ENCODE measurements around the gene MOSPD3. TPM values are rescaled to one million over a fixed set of nuclear protein-coding genes. Genes with fewer than 3 reads are reported as not detected.

MOSPD3 gene
- total and polyA plus RNA-seq, 2 experiments from 2014 or later, result 15.3 to 23.5 TPM

DNA sequence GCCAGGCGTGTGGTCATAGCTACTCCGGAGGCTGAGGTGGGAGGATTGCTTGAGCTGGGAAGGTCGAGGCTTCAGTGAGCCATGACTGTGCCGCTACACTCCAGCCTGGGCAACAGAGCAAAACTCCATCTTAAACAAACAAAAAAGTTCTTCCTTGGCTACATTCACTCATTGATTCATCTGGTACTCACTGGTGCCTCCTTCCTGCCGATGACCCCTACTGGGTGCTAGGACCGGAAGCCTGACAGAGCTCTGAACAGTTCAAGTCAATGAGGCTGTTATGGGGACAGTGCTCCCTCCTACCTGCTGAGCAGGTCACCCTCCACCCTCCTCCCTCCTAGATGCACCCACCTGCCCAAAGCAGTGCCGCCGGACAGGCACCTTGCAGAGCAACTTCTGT, 5.2 kb upstream of the MOSPD3 start:
- Mint-ChIP-seq H3K27me3 (ENCODE audit: insufficient read depth, low read depth, poor library complexity) (peaks cover 35% of the 10 kb centered on the region), H3K27ac (no peak overlapping the region)

GRCh38 chr7:100609958-100610357, 2.4 kb upstream of the MOSPD3 start:
- H3F3A ChIP-seq (replicated peaks; ENCODE audit: low read depth), result peaks cover 5% of the 10 kb centered on the region; the same call in 1 of the 2 replicates
- Mint-ChIP-seq H3K27ac (no peak overlapping the region), H3K9me3 (no peaks in the 10 kb centered on the region), H3K27me3 (ENCODE audit: insufficient read depth, low read depth, poor library complexity) (peaks cover 32% of the 10 kb centered on the region), H3K4me1 (peaks cover 6% of the 10 kb centered on the region; the same call in 2 of the 3 replicates), H3K36me3 (ENCODE audit: low read depth) (peaks cover 14% of the 10 kb centered on the region), H3K4me3 (no peak overlapping the region; the same call in 2 of the 3 replicates)
- DNase-seq (ENCODE audit: low spot score), result no peak
- H3K36me3 ChIP-seq (ENCODE audit: insufficient read depth), result peaks cover 3% of the 10 kb centered on the region; the same call in 1 of the 2 replicates
- peaks cover 10% of the 10 kb centered on the region for H3K4me1 ChIP-seq (ENCODE audit: insufficient read depth)
- no peak for ATAC-seq
- H2AFZ ChIP-seq, result no peak overlapping the region
- no peaks in the 10 kb centered on the region for H3K9me2 ChIP-seq (ENCODE audit: insufficient read depth)
- H3K27me3 ChIP-seq (ENCODE audit: insufficient read depth), result peaks cover 13% of the 10 kb centered on the region
- H4K20me1 ChIP-seq (replicated peaks; ENCODE audit: insufficient read depth), result no peaks in the 10 kb centered on the region
- H3K4me2 ChIP-seq, result no peak overlapping the region
- H3K4me3 ChIP-seq, result no peak overlapping the region
- H3K79me2 ChIP-seq (replicated peaks; ENCODE audit: insufficient read depth), result no peaks in the 10 kb centered on the region
- no peak overlapping the region for H3K27ac ChIP-seq (ENCODE audit: low read depth)
- TF ChIP-seq ZNF462 (CRISPR knock-in tag; IDR thresholded peaks at IDR 0.05), result no peak
- TF ChIP-seq EZH2 (IDR thresholded peaks at IDR 0.05; ENCODE audit: low read depth, unreplicated experiment), result no peak
- TF ChIP-seq EZH2phosphoT487 (IDR thresholded peaks at IDR 0.05; ENCODE audit: unreplicated experiment), result no peak
- TF ChIP-seq ZNF114 (CRISPR knock-in tag; IDR thresholded peaks at IDR 0.05), result no peak
- no peak for TF ChIP-seq POLR2AphosphoS5 (IDR thresholded peaks at IDR 0.05; ENCODE audit: low read depth)

More for the DNA sequence above, 5.2 kb upstream of the MOSPD3 start:
- H3K27ac ChIP-seq (ENCODE audit: low read depth), result no peak overlapping the region
- H2AFZ ChIP-seq, result no peak overlapping the region
- H3K4me3 ChIP-seq, result no peak overlapping the region
- no peaks in the 10 kb centered on the region for H3K36me3 ChIP-seq (ENCODE audit: insufficient read depth)
- no peaks in the 10 kb centered on the region for H3K79me2 ChIP-seq (replicated peaks; ENCODE audit: insufficient read depth)
- peaks cover 18% of the 10 kb centered on the region for H3K4me1 ChIP-seq (ENCODE audit: insufficient read depth)
- H3K4me2 ChIP-seq, result no peak overlapping the region
- peaks cover 10% of the 10 kb centered on the region; the same call in 2 of the 3 replicates for H3K36me3 Mint-ChIP-seq (ENCODE audit: low read depth)
- H3K4me1 Mint-ChIP-seq, result peaks cover 22% of the 10 kb centered on the region
- ATAC-seq (no peak), DNase-seq (ENCODE audit: low spot score) (no peak)
- no peaks in the 10 kb centered on the region for H4K20me1 ChIP-seq (replicated peaks; ENCODE audit: insufficient read depth)
- H3K9me3 Mint-ChIP-seq, result no peaks in the 10 kb centered on the region
- H3F3A ChIP-seq (replicated peaks; ENCODE audit: low read depth), result peaks cover 5% of the 10 kb centered on the region; the same call in 1 of the 2 replicates
- no peak overlapping the region for H3K4me3 Mint-ChIP-seq
- no peaks in the 10 kb centered on the region for H3K9me2 ChIP-seq (ENCODE audit: insufficient read depth)
- TF ChIP-seq, protein P1, sequence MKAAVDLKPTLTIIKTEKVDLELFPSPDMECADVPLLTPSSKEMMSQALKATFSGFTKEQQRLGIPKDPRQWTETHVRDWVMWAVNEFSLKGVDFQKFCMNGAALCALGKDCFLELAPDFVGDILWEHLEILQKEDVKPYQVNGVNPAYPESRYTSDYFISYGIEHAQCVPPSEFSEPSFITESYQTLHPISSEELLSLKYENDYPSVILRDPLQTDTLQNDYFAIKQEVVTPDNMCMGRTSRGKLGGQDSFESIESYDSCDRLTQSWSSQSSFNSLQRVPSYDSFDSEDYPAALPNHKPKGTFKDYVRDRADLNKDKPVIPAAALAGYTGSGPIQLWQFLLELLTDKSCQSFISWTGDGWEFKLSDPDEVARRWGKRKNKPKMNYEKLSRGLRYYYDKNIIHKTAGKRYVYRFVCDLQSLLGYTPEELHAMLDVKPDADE (IDR thresholded peaks at IDR 0.05), result no peak
- no peak for TF ChIP-seq CREB1 (CRISPR knock-in tag; IDR thresholded peaks at IDR 0.05; ENCODE audit: low read depth)
- TF ChIP-seq ZNF331 (CRISPR knock-in tag; IDR thresholded peaks at IDR 0.05; ENCODE audit: low read depth), result no peak
- TF ChIP-seq STAT1 (IDR thresholded peaks at IDR 0.05; ENCODE audit: unreplicated experiment), result no peak
- no peak for TF ChIP-seq EZH2phosphoT487 (IDR thresholded peaks at IDR 0.05; ENCODE audit: unreplicated experiment)
- no peak for TF ChIP-seq ZNF114 (CRISPR knock-in tag; IDR thresholded peaks at IDR 0.05)
- no peak for TF ChIP-seq JUNB (IDR thresholded peaks at IDR 0.05; ENCODE audit: unreplicated experiment)
- no peak for TF ChIP-seq CTCF (conservative IDR thresholded peaks at IDR 0.05; ENCODE audit: low read depth in 2 of 2)
- TF ChIP-seq NANOG (IDR thresholded peaks at IDR 0.05; ENCODE audit: borderline replicate concordance), result no peak
- H3K27me3 ChIP-seq (ENCODE audit: insufficient read depth), result peaks cover 13% of the 10 kb centered on the region

Measured in GM23338 (cell line).